ENCODE results near the gene MYO1C.

GRCh38 chr17:1541367-1541904, 49.0 kb upstream of the MYO1C start:
- TF ChIP-seq CTCF (IDR thresholded peaks at IDR 0.05) (no peak), POLR2AphosphoS5 (IDR thresholded peaks at IDR 0.05; ENCODE audit: low read depth, low read length) (no peak), TCF7L2 (IDR thresholded peaks at IDR 0.05; ENCODE audit: low read depth, low read length) (no peak)
